Stomach (tissue), 4 donors: Measurements from ENCODE around the gene HMGCR.

Source experiments
- CTCF ChIP-seq, 7 experiments: fragments of 450-650 bp in 4 of 7; fragments of 200-600 bp in 3 of 7; sonication (generic) in 3 of 7; IDR thresholded peaks; one replicate each; pipeline ENCODE4 v1.5.1; 2016 to 2019; ENCODE audit warnings: antibody characterized with exemption in 7 of 7, control low read depth in 2 of 7, mild to moderate bottlenecking in 1 of 7
- EP300 ChIP-seq: sonication (generic); formaldehyde crosslinking; IDR thresholded peaks from one replicate; pipeline ENCODE4 v1.6.1; 2017; ENCODE audit warnings: antibody characterized with exemption
- POLR2A ChIP-seq, 4 donors: fragments of 450-650 bp; IDR thresholded peaks; one replicate each; pipeline ENCODE4 v1.6.1; 2016; ENCODE audit warnings: antibody characterized with exemption in 4 of 4, control low read depth in 2 of 4, mild to moderate bottlenecking in 1 of 4, moderate library complexity in 1 of 4
- POLR2AphosphoS5 ChIP-seq, 3 donors: sonication (generic); formaldehyde crosslinking; IDR thresholded peaks; one replicate each; pipeline ENCODE4 v1.6.1; 2016; ENCODE audit warnings: antibody characterized with exemption in 3 of 3

DNA sequence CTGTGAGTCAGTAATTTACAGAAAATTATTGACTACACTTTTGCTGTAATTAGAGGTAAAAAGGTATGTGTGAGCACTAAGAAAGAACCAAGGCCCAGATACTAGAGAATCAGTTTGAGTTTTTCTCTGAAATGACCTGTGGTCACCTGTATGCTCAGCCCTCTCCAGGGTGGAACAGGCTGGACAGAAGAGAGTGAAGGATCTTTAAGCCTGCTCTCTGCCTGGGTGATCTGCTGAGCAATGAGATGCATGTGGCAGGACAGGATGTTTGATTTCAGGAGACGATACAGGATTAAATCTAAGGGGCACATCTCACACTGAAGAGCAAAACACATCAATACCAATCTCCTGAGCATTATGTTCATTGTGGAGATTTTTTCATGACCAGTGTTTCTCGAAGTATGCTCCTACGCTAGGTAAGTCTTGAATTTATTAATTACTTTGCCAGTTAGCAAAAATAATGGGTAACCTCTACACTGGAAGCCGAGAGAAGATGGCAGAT, 25.5 kb downstream of the HMGCR start:
- TF ChIP-seq CTCF (IDR thresholded peaks at IDR 0.05): no peak
- no peak for TF ChIP-seq POLR2A (IDR thresholded peaks at IDR 0.05)
- no peak for TF ChIP-seq POLR2AphosphoS5 (IDR thresholded peaks at IDR 0.05)
- no peak for TF ChIP-seq EP300
